ENCODE results near the gene NRCAM.

Gene NRCAM

GRCh38 chr7:108423089-108423989, 32.9 kb downstream of the NRCAM start:
- DNase-seq = no peak

- no peak for DNase-seq
These were observed 34.4 kb downstream of the NRCAM start for GRCh38 chr7:108421720-108422331.

- DNase-seq = no peak
These were observed 36.0 kb downstream of the NRCAM start for GRCh38 chr7:108419961-108420908.

GRCh38 chr7:108418946-108419345, 37.3 kb downstream of the NRCAM start:
- DNase-seq = no peak

- DNase-seq = no peak
These were observed 38.3 kb downstream of the NRCAM start for GRCh38 chr7:108417926-108418325.

- no peak for DNase-seq
These were observed 39.1 kb downstream of the NRCAM start for GRCh38 chr7:108417144-108417543.

GRCh38 chr7:108415821-108416536, 40.3 kb downstream of the NRCAM start:
- no peak for DNase-seq

DNA sequence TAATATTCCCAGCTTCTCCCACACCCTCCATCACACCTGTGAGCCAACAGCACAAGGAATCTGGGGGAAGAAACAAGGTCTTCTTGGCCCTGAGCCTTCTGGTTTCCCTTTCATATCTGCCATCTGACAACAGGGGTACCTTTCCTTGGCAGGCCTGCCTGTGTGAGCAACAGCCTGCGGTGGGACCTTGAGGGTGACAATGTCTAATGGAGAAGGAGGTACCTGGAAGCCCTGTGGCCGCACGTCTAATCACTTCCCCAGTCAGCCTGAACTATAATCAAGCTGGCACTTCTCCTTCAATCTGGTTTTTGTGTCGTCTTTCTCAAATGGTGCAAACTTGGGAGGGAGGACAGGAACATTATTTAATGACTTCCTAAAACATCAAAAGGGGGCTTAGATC, 41.2 kb downstream of the NRCAM start:
- no peak for DNase-seq

DNA sequence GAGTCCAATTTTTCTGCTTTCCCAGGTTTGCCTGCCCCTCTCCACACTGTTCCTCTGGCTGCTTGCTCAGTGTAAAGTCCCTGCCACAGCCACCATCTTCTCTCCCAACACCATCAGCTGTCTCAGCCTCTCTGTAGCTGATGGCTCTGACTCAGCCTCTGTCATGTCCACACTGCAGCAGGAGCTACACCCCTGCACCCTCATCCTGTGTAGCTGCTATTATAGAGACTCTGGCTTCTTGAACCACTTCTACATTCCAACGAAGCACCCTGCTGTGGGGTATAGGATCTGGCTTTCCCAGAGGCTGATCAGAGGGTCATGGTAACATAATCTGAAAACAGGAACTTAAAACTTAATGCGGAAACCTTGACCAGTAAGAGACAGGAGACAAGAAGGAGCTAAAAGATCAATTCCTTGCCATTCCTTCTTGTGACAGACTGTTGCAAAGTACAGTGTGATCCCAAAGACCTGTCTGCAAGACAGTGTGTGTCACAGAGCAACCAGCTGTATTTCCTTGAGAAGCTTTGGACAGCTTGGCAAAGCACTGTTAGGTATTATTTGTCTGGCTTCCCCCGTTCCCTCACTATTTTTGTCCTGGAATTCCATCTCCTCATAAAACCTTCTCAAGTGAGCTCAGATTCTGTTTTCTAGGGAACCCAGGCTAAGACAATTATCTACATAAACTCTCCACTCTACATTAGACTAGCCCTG, 42.3 kb downstream of the NRCAM start:
- DNase-seq = no peak

- no peak for DNase-seq
These were observed 42.9 kb downstream of the NRCAM start for GRCh38 chr7:108413337-108413736.

GRCh38 chr7:108409146-108409545, 47.1 kb downstream of the NRCAM start:
- no peak for DNase-seq

- no peak for DNase-seq
These were observed 47.8 kb downstream of the NRCAM start for GRCh38 chr7:108408296-108408991.

DNA sequence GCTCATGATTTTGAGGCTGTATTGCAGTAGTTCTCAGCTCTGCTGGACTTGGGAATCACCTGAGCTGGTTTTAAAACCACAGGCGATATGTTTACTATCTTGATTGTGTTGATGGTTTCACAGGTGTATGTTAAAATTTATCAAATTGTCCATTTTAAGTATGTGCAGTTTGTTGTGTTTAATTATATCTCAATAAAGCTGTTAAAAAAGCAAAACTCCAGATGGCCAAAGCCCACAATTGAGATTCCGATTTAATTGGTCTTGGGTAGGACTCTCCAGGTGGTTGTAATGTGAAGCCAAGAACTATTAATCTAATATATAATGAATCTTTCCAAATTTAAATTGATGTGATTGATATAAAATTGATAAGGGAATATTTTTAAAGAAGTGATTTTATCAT, 48.6 kb downstream of the NRCAM start:
- DNase-seq = no peak

GRCh38 chr7:108406222-108406890, 49.9 kb downstream of the NRCAM start:
- no peak for DNase-seq

- no peak for DNase-seq
These were observed 51.5 kb downstream of the NRCAM start for GRCh38 chr7:108404509-108405420.

- DNase-seq = no peak
These were observed 52.5 kb downstream of the NRCAM start for GRCh38 chr7:108403597-108404217.

DNA sequence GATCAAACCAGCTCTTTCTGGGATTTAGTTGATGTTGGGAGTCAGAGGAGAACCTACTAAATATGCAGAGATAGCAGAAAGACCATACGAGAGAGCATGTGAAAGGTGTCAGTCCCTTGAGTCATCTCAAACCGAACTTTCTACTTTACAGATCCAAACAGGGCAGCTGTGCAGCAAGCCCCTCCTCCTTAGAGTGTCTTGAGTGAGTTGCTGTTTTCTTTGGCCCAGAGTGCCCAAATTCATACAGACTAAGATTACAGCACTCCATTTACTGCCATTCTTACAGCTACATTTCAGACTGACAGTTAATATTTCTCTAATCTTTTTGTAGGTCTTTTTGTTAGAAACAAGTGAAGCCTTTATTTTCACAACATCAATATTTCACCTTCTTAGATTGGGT, 53.4 kb downstream of the NRCAM start:
- DNase-seq = no peak

GRCh38 chr7:108396080-108396479, 60.2 kb downstream of the NRCAM start:
- no peak for DNase-seq

DNA sequence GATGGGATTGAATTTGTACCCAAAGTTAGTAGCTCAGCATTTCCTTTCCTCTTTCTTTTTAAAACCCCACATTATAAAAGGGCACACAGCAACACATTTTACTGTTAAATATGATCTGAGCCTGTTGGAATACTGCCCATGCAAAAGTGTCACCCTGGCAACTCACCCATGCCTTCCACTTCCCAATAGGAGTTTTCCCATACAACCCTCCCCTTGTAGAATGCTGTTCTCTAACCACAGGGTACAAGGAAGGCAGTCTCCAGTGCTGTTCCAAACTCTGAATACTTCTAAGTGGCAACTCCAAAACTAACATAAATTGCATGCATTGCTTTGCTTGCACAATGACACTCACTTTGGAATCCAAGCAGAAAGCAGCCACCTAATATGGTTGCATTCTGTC, 60.8 kb downstream of the NRCAM start:
- DNase-seq = no peak
